B cell (primary cell): ENCODE measurements around the gene RERE.

Experiments
- CTCF ChIP-seq: fragments of 200-600 bp; IDR thresholded peaks from one replicate; pipeline ENCODE4 v1.8.0; 2022; ENCODE audit warnings: antibody characterized with exemption, mild to moderate bottlenecking
- EZH2 ChIP-seq: IDR thresholded peaks from 2 replicates; pipeline ENCODE4 v1.6.1; 2012; ENCODE audit warnings: borderline replicate concordance, low read depth, mild to moderate bottlenecking, moderate library complexity, low read length; ENCODE audit not compliant: insufficient read depth, poor library complexity, severe bottlenecking

GRCh38 chr1:8443558-8444194 lies 373.8 kb downstream of the RERE start:
- no peak for TF ChIP-seq CTCF
- TF ChIP-seq EZH2 = no peak
